ENCODE measurements around the gene AHRR.

- no peak for TF ChIP-seq KDM1A (IDR thresholded peaks at IDR 0.05; ENCODE audit: low read depth)
- TF ChIP-seq MYC (IDR thresholded peaks at IDR 0.05; ENCODE audit: borderline replicate concordance, low read length): no peak
- TF ChIP-seq JUN (IDR thresholded peaks at IDR 0.05): no peak
- TF ChIP-seq CTCF (IDR thresholded peaks at IDR 0.05): no peak
- TF ChIP-seq JUNB (IDR thresholded peaks at IDR 0.05): no peak
- TF ChIP-seq NFE2L2 (conservative IDR thresholded peaks at IDR 0.05; ENCODE audit: low read length): no peak
- TF ChIP-seq POLR2A (IDR thresholded peaks at IDR 0.05; ENCODE audit: low read length): no peak
- TF ChIP-seq MAX (IDR thresholded peaks at IDR 0.05): no peak
- TF ChIP-seq HOXB13 (CRISPR knock-in tag; IDR thresholded peaks at IDR 0.05; ENCODE audit: low read depth): no peak
- no peak for TF ChIP-seq KDM5A (IDR thresholded peaks at IDR 0.05)
- no peak for TF ChIP-seq RCOR1 (IDR thresholded peaks at IDR 0.05; ENCODE audit: low read depth, low read length)
- TF ChIP-seq RFX5 (IDR thresholded peaks at IDR 0.05): no peak
These were observed 37.9 kb downstream of the AHRR start for GRCh38 chr5:359301-359897.
